HG03558 (cell line): Measurements from ENCODE around the gene SLC2A10.

Experiments used
- ATAC-seq: cut with Tn5 transposase; IDR thresholded peaks from one replicate; pipeline ENCODE4 v1.9.1; 2021; ENCODE audit warnings: moderate number of reproducible peaks; ENCODE audit not compliant: unreplicated experiment; ENCODE audit errors: extremely low read depth

Gene SLC2A10

GRCh38 chr20:46681032-46681854, 28.2 kb upstream of the SLC2A10 start:
- ATAC-seq = no peak

DNA sequence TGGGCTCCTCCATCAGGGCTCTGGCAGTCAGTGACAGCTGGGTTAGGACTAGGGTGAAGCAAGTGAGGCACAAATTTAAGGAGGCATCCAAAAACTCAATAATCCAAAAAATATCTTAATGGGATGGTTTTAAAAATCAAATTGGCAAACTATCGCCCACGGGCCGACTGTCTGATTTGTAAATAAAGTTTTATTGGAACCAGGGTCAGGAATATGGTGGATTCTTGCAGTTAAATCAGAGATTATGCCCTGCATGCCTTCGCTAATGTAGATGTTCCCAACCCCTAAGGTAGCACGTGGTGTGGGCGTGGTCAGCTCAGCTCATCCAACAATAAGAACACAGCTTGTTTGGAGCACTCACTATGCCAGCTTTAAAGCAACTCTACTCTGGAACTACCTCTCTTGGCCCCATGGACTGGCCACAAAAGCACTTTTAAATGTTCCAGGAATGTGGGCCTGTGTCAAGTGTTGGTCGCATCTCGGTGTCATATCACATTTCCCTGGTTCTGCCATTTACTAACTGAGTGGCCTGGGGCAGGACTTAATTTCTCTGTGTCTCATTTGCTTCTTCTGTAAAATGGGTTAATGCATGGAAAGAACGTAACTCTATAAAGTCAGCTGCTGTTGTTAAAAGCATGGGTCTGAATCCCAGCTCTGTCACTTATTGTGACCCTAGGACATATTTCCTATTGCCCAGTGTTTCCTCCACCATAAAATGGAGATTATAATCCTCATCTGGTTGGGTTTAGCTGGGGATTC, 27.2 kb upstream of the SLC2A10 start:
- no peak for ATAC-seq

- no peak for ATAC-seq
Measured at GRCh38 chr20:46683011-46683667, 26.3 kb upstream of the SLC2A10 start.

DNA sequence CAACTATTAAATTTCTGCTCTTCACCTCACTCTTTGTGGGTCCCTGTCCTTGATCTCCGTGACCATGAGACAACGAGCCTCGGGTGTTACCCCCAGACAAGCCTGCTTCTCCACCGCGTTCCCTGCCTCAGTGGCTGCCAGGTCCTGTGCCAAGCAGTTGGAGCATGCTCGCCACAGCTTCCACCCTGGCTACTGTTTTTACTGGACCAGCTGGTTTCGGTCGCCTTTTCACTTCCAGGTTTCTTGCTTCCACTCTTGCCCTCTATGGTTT, 25.8 kb upstream of the SLC2A10 start:
- no peak for ATAC-seq

- no peak for ATAC-seq
Measured at GRCh38 chr20:46683939-46684750, 25.3 kb upstream of the SLC2A10 start.

DNA sequence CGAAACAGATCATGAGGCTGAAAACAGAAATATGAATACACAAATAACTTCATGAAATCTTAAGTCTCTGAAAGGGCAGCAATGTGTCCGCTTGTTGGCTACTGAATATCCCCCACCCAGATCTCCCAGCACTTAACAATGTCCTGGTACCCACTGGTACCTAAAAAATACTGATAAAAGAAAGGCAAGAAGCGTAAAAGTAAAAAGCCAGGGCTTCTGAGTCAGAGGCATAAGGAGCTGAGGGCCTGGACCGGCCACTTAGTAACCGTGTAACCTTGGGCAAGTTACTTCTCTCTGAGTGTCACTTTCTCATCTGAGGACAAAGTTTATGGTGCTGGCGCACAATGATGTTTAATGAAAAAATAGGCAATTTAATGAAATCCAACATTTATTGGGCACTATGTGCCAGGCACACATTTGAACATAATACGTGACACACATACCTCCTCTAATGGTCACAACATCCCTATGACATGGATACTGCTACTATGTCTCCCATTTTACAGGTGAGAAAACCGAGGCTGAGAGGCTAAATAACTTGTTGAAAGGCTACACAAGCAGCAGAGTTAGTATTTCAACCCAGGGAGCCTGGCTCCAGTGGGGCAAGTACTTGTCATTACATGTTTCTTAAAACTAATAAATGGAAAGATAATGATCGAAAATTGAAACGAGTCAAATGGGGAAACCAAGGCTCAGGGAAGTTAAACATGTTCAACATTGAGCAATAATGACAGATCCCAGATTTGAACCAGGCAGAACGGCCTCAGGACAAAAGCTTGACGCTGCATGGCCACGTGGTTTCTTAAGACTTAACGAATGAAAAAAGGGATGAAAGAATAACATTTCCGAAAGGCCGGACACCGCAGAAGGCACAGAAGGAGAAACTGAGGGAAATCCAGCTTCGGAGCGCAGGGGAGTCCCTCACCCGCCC, 21.0 kb upstream of the SLC2A10 start:
- ATAC-seq = no peak

DNA sequence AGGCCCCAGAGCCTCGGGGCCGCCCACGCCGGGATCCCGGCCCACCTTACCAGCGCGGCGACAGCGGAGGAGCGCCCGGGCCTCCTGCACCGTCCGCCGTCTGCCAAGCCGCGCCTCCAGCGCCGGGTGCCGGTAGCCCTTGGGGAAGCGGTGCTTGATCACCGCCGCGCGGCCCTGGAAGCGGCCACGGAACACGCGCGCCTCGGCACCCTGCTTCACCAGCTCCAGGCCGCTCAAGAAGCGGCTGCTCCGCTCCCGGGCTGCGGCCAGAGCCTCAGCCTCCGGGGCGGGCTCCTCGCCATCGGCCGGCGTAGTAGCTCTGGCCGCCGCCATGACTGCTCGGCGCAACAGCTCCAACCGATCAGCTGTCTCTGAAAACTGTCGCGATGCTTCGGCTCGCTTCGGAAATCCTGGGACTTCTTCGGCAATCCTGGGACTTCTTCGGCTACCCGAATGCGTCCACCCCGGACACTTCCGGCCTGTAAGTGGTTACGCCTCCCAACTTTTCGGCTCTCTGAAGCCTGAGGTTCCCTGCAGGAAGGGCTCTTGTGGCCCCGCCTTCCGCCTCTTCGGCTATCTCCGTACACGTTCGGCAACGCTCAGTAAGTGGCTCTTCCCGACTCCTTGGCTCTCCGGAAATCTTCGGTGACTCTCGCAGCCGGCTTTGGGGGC, 20.2 kb upstream of the SLC2A10 start, which contains the start of gene TP53RK:
Gene TP53RK (minus strand): TSS at position 363 of the 672 bp plus-strand sequence. CDS start 30 bp downstream, at position 333.
- peak; percentile 72 for ATAC-seq

DNA sequence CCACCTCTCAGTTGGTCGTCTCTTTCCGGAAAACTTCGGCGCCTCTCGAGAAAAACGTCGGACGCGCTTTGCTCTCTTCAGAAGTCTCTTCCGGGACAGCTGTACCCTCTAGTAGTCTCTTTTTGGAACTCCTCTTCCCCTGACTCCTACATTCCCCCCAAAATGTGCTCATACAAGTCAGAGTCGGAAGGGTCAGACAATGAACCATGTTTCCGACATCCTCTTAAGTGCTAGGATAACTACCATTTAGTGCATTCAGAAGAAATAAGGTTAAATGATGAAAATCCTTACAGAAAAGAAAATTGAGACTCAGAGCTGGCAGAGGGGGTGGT, 19.7 kb upstream of the SLC2A10 start:
- no peak for ATAC-seq

DNA sequence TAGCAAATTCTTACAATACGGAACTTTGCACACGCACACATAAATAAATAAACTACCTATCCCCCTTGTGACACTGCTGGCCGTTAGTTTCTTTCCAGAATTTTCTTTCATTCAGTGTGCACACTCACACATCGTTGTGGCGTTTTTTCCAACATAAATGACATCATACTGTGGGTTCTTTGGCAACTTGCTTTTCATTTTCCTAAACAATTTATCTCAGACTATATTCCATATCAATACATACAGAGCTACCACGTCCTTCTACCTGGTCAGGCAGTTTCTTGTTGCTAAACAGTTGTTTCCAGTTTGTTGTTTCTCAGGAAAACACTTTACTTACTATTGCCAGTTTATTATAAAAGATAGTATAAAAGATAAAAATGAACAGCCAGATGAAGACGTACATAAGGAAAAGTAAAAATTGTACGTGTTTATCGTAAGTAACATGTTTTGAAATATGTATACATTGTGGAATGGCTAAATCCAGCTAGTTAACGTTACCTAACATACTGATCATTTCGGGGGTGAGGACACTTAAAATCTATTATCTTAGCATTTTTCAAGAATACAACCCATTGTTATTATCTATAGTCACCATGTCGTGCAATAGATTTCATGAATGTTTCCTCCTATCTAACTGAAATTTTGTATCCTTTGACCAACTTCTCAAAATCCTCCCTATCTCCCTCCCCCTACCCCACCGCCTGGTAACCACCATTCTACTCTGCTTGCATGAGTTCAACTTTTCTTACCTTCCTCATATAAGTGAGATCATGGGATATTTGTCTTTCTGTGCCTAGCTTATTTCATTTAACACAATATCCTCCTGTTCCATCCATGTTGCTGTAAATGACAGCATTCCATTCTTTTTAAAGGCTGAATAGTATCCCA, 19.0 kb upstream of the SLC2A10 start:
- ATAC-seq = no peak

DNA sequence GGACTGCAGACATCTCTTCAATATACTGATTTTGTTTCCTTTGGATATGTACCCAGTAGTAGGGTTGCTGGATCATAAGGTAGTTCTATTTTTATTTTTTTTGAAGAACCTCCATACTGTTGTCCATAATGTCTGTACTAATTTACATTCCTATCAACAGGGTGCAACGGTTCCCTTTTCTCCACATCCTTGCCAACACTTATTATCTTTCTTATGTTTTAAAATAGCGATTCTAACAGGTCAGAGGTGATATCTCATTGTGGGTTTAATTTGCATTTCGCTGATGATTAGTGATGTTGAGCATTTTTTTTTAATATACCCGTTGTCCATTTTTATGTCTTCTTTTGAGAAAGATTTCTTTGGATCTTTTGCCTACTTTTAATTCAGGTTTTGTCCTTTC, 18.3 kb upstream of the SLC2A10 start:
- ATAC-seq = no peak

GRCh38 chr20:46694484-46694883, 15.0 kb upstream of the SLC2A10 start:
- ATAC-seq = no peak

GRCh38 chr20:46695892-46696291, 13.6 kb upstream of the SLC2A10 start:
- no peak for ATAC-seq

- no peak for ATAC-seq
Measured at GRCh38 chr20:46696791-46697279, 12.6 kb upstream of the SLC2A10 start.

DNA sequence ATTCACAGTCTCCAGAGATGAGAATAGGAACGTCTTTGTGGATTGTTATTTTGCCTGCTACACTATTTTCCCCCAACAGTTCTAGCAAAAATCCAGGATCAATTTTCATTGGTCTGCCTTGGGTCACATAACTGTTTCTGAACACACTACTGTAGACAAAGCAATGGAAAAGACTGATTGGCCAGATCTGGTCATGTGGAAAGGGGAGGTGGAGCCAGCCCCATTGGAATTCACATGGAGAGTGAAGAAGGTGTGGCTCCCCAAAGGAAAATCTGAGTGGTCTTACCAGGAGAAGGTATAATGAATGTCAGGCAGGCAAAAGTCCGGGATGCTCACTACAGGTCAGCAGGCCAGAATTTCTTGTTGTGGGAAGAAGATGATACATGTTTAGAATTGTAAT, 10.7 kb upstream of the SLC2A10 start:
- ATAC-seq = no peak

DNA sequence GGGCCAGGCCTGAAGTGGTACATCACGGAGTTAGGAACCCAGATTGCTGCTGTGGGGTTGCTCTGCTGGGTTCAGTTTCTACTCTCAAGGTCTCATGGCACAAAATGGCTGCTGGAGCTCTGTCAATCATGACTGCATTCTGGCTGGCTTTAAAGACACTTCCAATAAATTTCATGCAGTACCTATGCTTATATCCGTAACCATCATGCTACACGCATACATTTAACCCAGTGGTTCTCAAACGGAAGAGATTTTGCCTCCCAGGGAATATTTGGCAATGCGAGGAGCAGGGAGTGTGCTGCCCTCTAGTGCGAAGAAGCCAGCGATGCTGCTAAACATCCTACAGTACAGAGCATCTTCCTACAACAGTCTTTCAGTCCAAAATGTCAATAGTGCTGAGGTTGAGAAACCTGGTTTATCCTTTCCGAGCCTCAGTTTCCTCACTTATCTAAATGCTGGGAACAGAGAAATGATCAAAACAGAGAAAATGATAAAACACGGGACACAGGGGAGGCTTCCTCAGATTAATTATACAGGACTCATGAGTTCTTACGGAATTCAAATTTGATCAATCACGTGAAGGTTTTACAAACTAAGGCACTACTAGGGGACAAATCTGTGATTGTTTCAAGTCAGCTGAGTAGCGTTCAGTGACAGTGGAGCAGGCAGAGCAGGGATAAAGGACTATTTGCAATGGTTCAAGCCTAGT, 9.6 kb upstream of the SLC2A10 start:
- no peak for ATAC-seq

GRCh38 chr20:46700481-46700880, 9.0 kb upstream of the SLC2A10 start:
- no peak for ATAC-seq

GRCh38 chr20:46701057-46701456, 8.4 kb upstream of the SLC2A10 start:
- no peak for ATAC-seq
